Mesenchymal stem cell (in vitro differentiated cells and primary cell): Measurements from ENCODE around the gene CDKN2A.
A peak's percentile ranks its signal among the peaks of the same experiment; 100 is the strongest.

Experiments used
- DNase-seq: peaks from one replicate; pipeline ENCODE4 v3.0.0-alpha.2; 2013
- H2AFZ ChIP-seq: one replicate; pipeline ENCODE4 v1.6.1; 2013; ENCODE audit warnings: low read depth, mild to moderate bottlenecking, control low read depth, inconsistent platforms, low read length, moderate library complexity
- H2AK5ac ChIP-seq: 2 replicates; pipeline ENCODE4 v1.6.1; 2013; ENCODE audit warnings: low read length, moderate library complexity, mild to moderate bottlenecking, inconsistent platforms; ENCODE audit not compliant: severe bottlenecking
- H2BK120ac ChIP-seq: one replicate; pipeline ENCODE4 v1.6.1; 2013; ENCODE audit warnings: low read depth, mild to moderate bottlenecking, inconsistent platforms, low read length, moderate library complexity
- H2BK12ac ChIP-seq, 2 experiments: one replicate each; pipeline ENCODE4 v1.6.1; 2013; ENCODE audit warnings: inconsistent platforms in 2 of 2, low read length in 2 of 2, mild to moderate bottlenecking in 2 of 2, moderate library complexity in 2 of 2, control low read depth in 1 of 2
- H2BK15ac ChIP-seq: one replicate; pipeline ENCODE4 v1.6.1; 2013; ENCODE audit warnings: mild to moderate bottlenecking, low read depth, inconsistent platforms; ENCODE audit not compliant: poor library complexity, severe bottlenecking
- H2BK5ac ChIP-seq: 2 replicates; pipeline ENCODE4 v1.6.1; 2013; ENCODE audit warnings: low read depth, mild to moderate bottlenecking, low read length, control low read depth, inconsistent platforms; ENCODE audit not compliant: poor library complexity, severe bottlenecking
- H3K14ac ChIP-seq, 2 experiments: one replicate each; pipeline ENCODE4 v1.6.1; 2013; ENCODE audit warnings: inconsistent platforms in 2 of 2, low read length in 2 of 2, control low read depth in 1 of 2, mild to moderate bottlenecking in 1 of 2, moderate library complexity in 1 of 2
- H3K18ac ChIP-seq, 2 experiments: one replicate each; pipeline ENCODE4 v1.6.1; 2013; ENCODE audit warnings: inconsistent platforms in 2 of 2, low read length in 2 of 2, control low read depth in 1 of 2, low read depth in 1 of 2, mild to moderate bottlenecking in 1 of 2
- H3K23ac ChIP-seq, 2 experiments: one replicate each; pipeline ENCODE4 v1.6.1; 2013; ENCODE audit warnings: inconsistent platforms in 2 of 2, low read length in 2 of 2, mild to moderate bottlenecking in 2 of 2, moderate library complexity in 2 of 2, control low read depth in 1 of 2
- H3K27ac ChIP-seq: 2 replicates; pipeline ENCODE4 v1.5.1; 2013; ENCODE audit warnings: mild to moderate bottlenecking, moderate library complexity, low read length, control low read depth, inconsistent platforms; ENCODE audit not compliant: poor library complexity, severe bottlenecking
- H3K27me3 ChIP-seq, 2 experiments: 2 replicates each; pipeline versions ENCODE4 v1.6.1 to v1.7.0; 2013; ENCODE audit warnings: low read length in 2 of 2, mild to moderate bottlenecking in 2 of 2, moderate library complexity in 2 of 2, control low read depth in 1 of 2, inconsistent platforms in 1 of 2; ENCODE audit not compliant: control insufficient read depth in 1 of 2, insufficient read depth in 1 of 2
- H3K36me3 ChIP-seq, 2 experiments: 2 replicates each; pipeline versions ENCODE4 v1.6.1 to v1.7.0; 2013; ENCODE audit warnings: low read length in 2 of 2, control low read depth in 1 of 2, inconsistent platforms in 1 of 2, low read depth in 1 of 2, mild to moderate bottlenecking in 1 of 2; ENCODE audit not compliant: insufficient read depth in 2 of 2, control insufficient read depth in 1 of 2
- H3K4ac ChIP-seq, 2 experiments: one replicate each; pipeline ENCODE4 v1.6.1; 2013; ENCODE audit warnings: inconsistent platforms in 2 of 2, low read length in 2 of 2, mild to moderate bottlenecking in 2 of 2, moderate library complexity in 2 of 2, control low read depth in 1 of 2, low read depth in 1 of 2
- H3K4me1 ChIP-seq: 2 replicates; pipeline ENCODE4 v1.6.1; 2013; ENCODE audit warnings: low read depth, low read length, control low read depth; ENCODE audit not compliant: control insufficient read depth, insufficient read depth
- H3K4me2 ChIP-seq: 2 replicates; pipeline ENCODE4 v1.6.1; 2013; ENCODE audit warnings: low read length, mild to moderate bottlenecking, inconsistent platforms; ENCODE audit not compliant: poor library complexity, severe bottlenecking
- H3K4me3 ChIP-seq, 2 experiments: 2 replicates each; pipeline versions ENCODE4 v1.5.1 to v1.7.0; 2013; ENCODE audit warnings: low read length in 2 of 2, mild to moderate bottlenecking in 2 of 2, control low read depth in 1 of 2, low read depth in 1 of 2; ENCODE audit not compliant: insufficient read depth in 1 of 2
- H3K79me1 ChIP-seq: replicated peaks from 2 replicates; pipeline ENCODE4 v1.6.1; 2013; ENCODE audit warnings: mild to moderate bottlenecking, control low read depth, low read length, inconsistent platforms; ENCODE audit not compliant: poor library complexity, severe bottlenecking
- H3K9ac ChIP-seq: 2 replicates; pipeline ENCODE4 v1.7.0; 2013; ENCODE audit warnings: mild to moderate bottlenecking, low read length, moderate library complexity
- H3K9me3 ChIP-seq: 2 replicates; pipeline ENCODE4 v1.7.0; 2013; ENCODE audit warnings: mild to moderate bottlenecking, low read length; ENCODE audit not compliant: control insufficient read depth
- H4K8ac ChIP-seq: one replicate; pipeline ENCODE4 v1.6.1; 2013; ENCODE audit warnings: inconsistent platforms, mild to moderate bottlenecking, low read length, moderate library complexity
- H4K91ac ChIP-seq: one replicate; pipeline ENCODE4 v1.6.1; 2013; ENCODE audit warnings: mild to moderate bottlenecking, low read length, inconsistent platforms
- WGBS: methylation state at CpG from one replicate; pipeline ENCODE4 v1.1.7; 2013; ENCODE audit warnings: mixed read lengths; 5-methylcytosine and 5-hydroxymethylcytosine counted together

Gene CDKN2A

GRCh38 chr9:21966140-21966851, 27.9 kb downstream of the CDKN2A start:
- Histone ChIP-seq H2AFZ (no peak overlapping the region), H3K4me3 (peak overlapping the region in 1 of 2 experiments; percentile 71), H4K91ac (no peak overlapping the region), H2BK15ac (no peak overlapping the region), H2BK5ac (no peak overlapping the region), H3K4ac (no peak overlapping the region), H3K9ac (peak overlapping the region; percentile 85), H3K27ac (no peak overlapping the region), H2BK12ac (no peak overlapping the region), H3K79me1 (peaks cover 13% of the 10 kb centered on the region), H2AK5ac (no peak overlapping the region), H3K23ac (no peak overlapping the region), H3K18ac (no peak overlapping the region), H2BK120ac (no peak overlapping the region), H4K8ac (no peak overlapping the region), H3K27me3 (peaks cover 40 to 47% of the 10 kb centered on the region in 2 experiments), H3K36me3 (peaks cover 6 to 29% of the 10 kb centered on the region in 2 experiments), H3K9me3 (no peaks in the 10 kb centered on the region), H3K4me1 (peaks cover 27% of the 10 kb centered on the region), H3K4me2 (no peak overlapping the region), H3K14ac (no peak overlapping the region)
- no peak for DNase-seq
- 24% methylated on average over 9 of the region's 15 CpGs for WGBS

- Histone ChIP-seq H3K27me3 (peaks cover 37 to 39% of the 10 kb centered on the region in 2 experiments), H3K9ac (peak overlapping the region; percentile 85), H4K91ac (peak overlapping the region; percentile 22), H2AK5ac (no peak overlapping the region), H4K8ac (peak overlapping the region; percentile 70), H3K23ac (no peak overlapping the region), H3K4me2 (peak overlapping the region; percentile 100), H3K4me3 (peak overlapping the region; percentile 57 to 71), H3K4ac (peak overlapping the region in 1 of 2 experiments; percentile 50), H3K14ac (peak overlapping the region in 1 of 2 experiments; percentile 42), H2BK12ac (peak overlapping the region; percentile 35 to 73), H3K9me3 (no peaks in the 10 kb centered on the region), H2BK120ac (no peak overlapping the region), H2BK15ac (peak overlapping the region; percentile 23), H3K79me1 (peaks cover 6% of the 10 kb centered on the region), H3K18ac (peak overlapping the region; percentile 78 to 82), H2AFZ (no peak overlapping the region), H3K4me1 (peaks cover 23% of the 10 kb centered on the region), H2BK5ac (peak overlapping the region; percentile 76), H3K36me3 (peaks cover 4 to 23% of the 10 kb centered on the region in 2 experiments), H3K27ac (peak overlapping the region; percentile 61)
- DNase-seq, result peak; percentile 81
- WGBS, result 3% methylated on average over 29 of the region's 30 CpGs
These were observed 28.7 kb downstream of the CDKN2A start for GRCh38 chr9:21965401-21965951.

- H2BK120ac ChIP-seq, result no peak overlapping the region
- peaks cover 31 to 34% of the 10 kb centered on the region in 2 experiments for H3K27me3 ChIP-seq
- H3K79me1 ChIP-seq, result peaks cover 2% of the 10 kb centered on the region
- H3K23ac ChIP-seq, result no peak overlapping the region
- no peak overlapping the region for H2AFZ ChIP-seq
- H2BK12ac ChIP-seq, result peak overlapping the region; percentile 35 to 73
- H3K9ac ChIP-seq, result peak overlapping the region; percentile 85
- peak overlapping the region; percentile 57 to 71 for H3K4me3 ChIP-seq
- peak; percentile 71 for DNase-seq
- peaks cover 0 to 18% of the 10 kb centered on the region in 2 experiments for H3K36me3 ChIP-seq
- peaks cover 23% of the 10 kb centered on the region for H3K4me1 ChIP-seq
- no peak overlapping the region for H2BK5ac ChIP-seq
- H2BK15ac ChIP-seq, result no peak overlapping the region
- H3K14ac ChIP-seq, result peak overlapping the region in 1 of 2 experiments; percentile 42
- peak overlapping the region in 1 of 2 experiments; percentile 50 for H3K4ac ChIP-seq
- H4K91ac ChIP-seq, result peak overlapping the region; percentile 72
- H3K18ac ChIP-seq, result peak overlapping the region; percentile 82 to 87
- H3K9me3 ChIP-seq, result no peaks in the 10 kb centered on the region
- H4K8ac ChIP-seq, result peak overlapping the region; percentile 69
- H3K4me2 ChIP-seq, result peak overlapping the region; percentile 100
- no peak overlapping the region for H2AK5ac ChIP-seq
- no peak overlapping the region for H3K27ac ChIP-seq
- WGBS, result 6% methylated on average over 27 of the region's 29 CpGs
These were observed 29.2 kb downstream of the CDKN2A start for GRCh38 chr9:21964925-21965385.

- Histone ChIP-seq H3K4ac (no peak overlapping the region), H2AFZ (no peak overlapping the region), H3K36me3 (no peaks in the 10 kb centered on the region), H2BK120ac (no peak overlapping the region), H3K79me1 (peaks cover 2% of the 10 kb centered on the region), H3K27ac (no peak overlapping the region), H3K27me3 (no peaks in the 10 kb centered on the region), H3K23ac (no peak overlapping the region), H3K9me3 (no peaks in the 10 kb centered on the region), H2BK15ac (no peak overlapping the region), H3K4me1 (peaks cover 13% of the 10 kb centered on the region), H3K14ac (no peak overlapping the region), H3K4me3 (no peak overlapping the region), H4K8ac (no peak overlapping the region), H4K91ac (no peak overlapping the region), H2BK12ac (no peak overlapping the region), H3K4me2 (no peak overlapping the region), H2BK5ac (no peak overlapping the region), H2AK5ac (no peak overlapping the region), H3K9ac (no peak overlapping the region), H3K18ac (no peak overlapping the region)
- no peak for DNase-seq
- 100% methylated on average over 1 of the region's 2 CpGs for WGBS
These were observed 32.6 kb downstream of the CDKN2A start for GRCh38 chr9:21961569-21961968.
